ENCODE data around the gene CSNK1G1.
"Not testable (repeated sequence)": the region's sequence is repeated elsewhere in the genome, so short reads cannot be mapped to it uniquely, and the experiment has no call there.

CSNK1G1 gene

DNA sequence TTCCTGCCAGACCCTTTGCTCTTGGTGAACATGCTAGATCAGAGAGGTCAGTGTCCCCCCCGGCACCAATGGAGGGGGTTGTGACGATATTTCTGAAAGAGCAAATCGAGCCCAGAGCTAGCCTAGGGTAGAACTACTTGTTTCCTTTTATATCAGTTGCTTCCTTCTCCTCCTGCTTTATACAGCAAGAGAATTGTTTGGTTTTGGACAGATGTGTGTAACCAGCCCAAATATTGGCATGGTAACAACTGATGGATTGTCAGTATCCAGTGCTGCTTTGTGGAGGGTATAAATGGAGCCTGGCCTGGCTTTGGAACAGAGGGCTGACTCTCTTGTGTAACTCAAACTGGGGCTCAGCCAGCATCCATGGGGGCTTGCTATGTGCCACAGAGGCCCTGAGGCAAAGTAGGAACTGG is 233.0 kb downstream of the CSNK1G1 start:
- TF ChIP-seq ZFX (IDR thresholded peaks at IDR 0.05) (no peak), CTCF (conservative IDR thresholded peaks at IDR 0.05) (no peak)
- H3K27ac ChIP-seq: no peak overlapping the region

DNA sequence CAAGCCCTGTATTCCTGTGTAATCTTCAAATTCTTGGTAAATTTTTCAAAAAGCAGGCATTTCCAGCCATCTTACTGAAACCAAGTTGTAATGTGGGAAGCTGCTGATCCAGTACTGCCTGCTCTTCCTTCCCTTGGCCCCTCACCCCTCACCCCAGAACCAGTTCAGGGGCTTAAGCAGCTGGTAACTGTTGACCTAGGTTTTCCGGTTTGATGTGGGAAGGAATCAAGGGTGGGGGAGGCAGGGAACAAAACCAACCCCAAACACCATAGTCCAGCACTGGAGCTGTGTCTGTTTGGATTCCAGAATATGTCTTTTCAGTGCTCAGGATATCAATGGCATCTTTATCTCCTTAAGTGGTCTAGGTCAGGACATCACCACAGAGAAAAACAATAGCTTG is 233.5 kb downstream of the CSNK1G1 start:
- TF ChIP-seq CTCF (conservative IDR thresholded peaks at IDR 0.05): no peak
- H3K27ac ChIP-seq: no peak overlapping the region

DNA sequence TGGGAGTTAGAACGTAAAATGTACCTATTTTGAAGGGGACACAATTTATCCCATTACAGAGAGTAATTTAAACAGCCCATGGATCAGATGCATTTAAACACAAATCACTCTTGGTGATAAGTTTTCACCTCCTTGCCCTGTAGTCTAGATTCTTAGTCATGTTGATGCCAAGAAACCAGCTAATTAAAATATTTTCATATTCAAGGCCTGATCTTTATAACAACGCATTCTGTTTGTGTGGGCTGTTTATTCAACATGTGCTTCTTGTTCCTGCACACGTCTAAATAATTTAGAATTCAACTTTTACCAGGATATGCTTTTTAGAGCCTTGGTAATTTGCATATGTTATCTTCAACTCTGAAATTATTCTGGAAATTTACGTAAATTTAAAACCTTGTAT is 234.4 kb downstream of the CSNK1G1 start:
- no peak for TF ChIP-seq CTCF (conservative IDR thresholded peaks at IDR 0.05)
- no peak for TF ChIP-seq ZFX (IDR thresholded peaks at IDR 0.05)

GRCh38 chr15:64120322-64120721 is 235.7 kb downstream of the CSNK1G1 start:
- not testable (repeated sequence) for H3K27ac ChIP-seq

More for the DNA sequence above, 234.4 kb downstream of the CSNK1G1 start:
- no peak overlapping the region for H3K27ac ChIP-seq

- no peak overlapping the region for H3K27ac ChIP-seq
- TF ChIP-seq CTCF (conservative IDR thresholded peaks at IDR 0.05): no peak
- TF ChIP-seq ZFX (IDR thresholded peaks at IDR 0.05): no peak
These were observed 238.1 kb downstream of the CSNK1G1 start for GRCh38 chr15:64117759-64118487.
